NCI-H2081 treated with DMSO at 0.1 percent for 48 hours (cell line): Measurements from ENCODE around the gene DCP1B.

Source experiments
- DNase-seq: peaks from one replicate; lab custom pipeline; 2025; lab: John Stamatoyannopoulos, UW

DCP1B gene

GRCh38 chr12:2017546-2018337 lies 13.5 kb upstream of the DCP1B start:
- DNase-seq = no peak

GRCh38 chr12:2016862-2017545 lies 12.7 kb upstream of the DCP1B start:
- DNase-seq = no peak

- no peak for DNase-seq
These were observed 10.0 kb upstream of the DCP1B start for GRCh38 chr12:2014231-2014630.

- no peak for DNase-seq
These were observed 9.4 kb upstream of the DCP1B start for GRCh38 chr12:2013527-2014223.

GRCh38 chr12:2013086-2013485 lies 8.8 kb upstream of the DCP1B start:
- no peak for DNase-seq

- DNase-seq = peak; percentile 82
These were observed 7.7 kb upstream of the DCP1B start for GRCh38 chr12:2011643-2012607.

GRCh38 chr12:2009623-2010022 lies 5.4 kb upstream of the DCP1B start:
- no peak for DNase-seq

GRCh38 chr12:2008677-2009076 lies 4.4 kb upstream of the DCP1B start:
- no peak for DNase-seq

GRCh38 chr12:2003676-2004112 lies 563 bp downstream of the DCP1B start:
- DNase-seq = no peak

GRCh38 chr12:1995205-1995896 lies 8.9 kb downstream of the DCP1B start:
- DNase-seq = no peak

GRCh38 chr12:1994429-1995143 lies 9.7 kb downstream of the DCP1B start:
- DNase-seq = no peak

- DNase-seq = no peak
These were observed 10.3 kb downstream of the DCP1B start for GRCh38 chr12:1993871-1994371.

GRCh38 chr12:1993341-1993740 lies 10.9 kb downstream of the DCP1B start:
- no peak for DNase-seq

GRCh38 chr12:1992732-1993131 lies 11.5 kb downstream of the DCP1B start:
- no peak for DNase-seq

GRCh38 chr12:1989111-1989510 lies 15.1 kb downstream of the DCP1B start:
- DNase-seq = no peak

- DNase-seq = no peak
These were observed 19.5 kb downstream of the DCP1B start for GRCh38 chr12:1984759-1985158.

- DNase-seq = no peak
These were observed 24.0 kb downstream of the DCP1B start for GRCh38 chr12:1980282-1980681.

GRCh38 chr12:1978078-1978862 lies 26.0 kb downstream of the DCP1B start:
- DNase-seq = no peak

GRCh38 chr12:1977588-1977987 lies 26.7 kb downstream of the DCP1B start:
- DNase-seq = no peak
